ENCODE measurements around the gene DEFB126. TPM values are rescaled to one million over a fixed set of nuclear protein-coding genes. Genes with fewer than 3 reads are reported as not detected.

The DEFB126 gene
- total RNA-seq, 1 donor: not detected

- H3K27ac ChIP-seq (ENCODE audit: low read depth, low read length): no peak within 1 kb of the TSS
- no peaks in the 10 kb centered on the region for H4K20me1 ChIP-seq (ENCODE audit: insufficient read depth, low read length)
- no peak for DNase-seq (ENCODE audit: insufficient read length, low spot score, missing footprints)
- no peaks in the 10 kb centered on the region for H3K36me3 ChIP-seq (ENCODE audit: insufficient read depth, low read length)
- no peak within 1 kb of the TSS for H3K4me3 ChIP-seq (ENCODE audit: insufficient read depth, low read length)
- H3K79me2 ChIP-seq (ENCODE audit: insufficient read depth, low read length): no peaks in the 10 kb centered on the region
- H2AFZ ChIP-seq (ENCODE audit: low read length): no peak within 1 kb of the TSS
- peaks cover 2% of the 10 kb centered on the region for H3K27me3 ChIP-seq (ENCODE audit: insufficient read depth, low read length)
- no peak within 1 kb of the TSS for H3K4me2 ChIP-seq (ENCODE audit: insufficient read depth, low read length)
- no peaks in the 10 kb centered on the region for H3K9me3 ChIP-seq (ENCODE audit: low read depth, low read length)
- TF ChIP-seq, protein P1, sequence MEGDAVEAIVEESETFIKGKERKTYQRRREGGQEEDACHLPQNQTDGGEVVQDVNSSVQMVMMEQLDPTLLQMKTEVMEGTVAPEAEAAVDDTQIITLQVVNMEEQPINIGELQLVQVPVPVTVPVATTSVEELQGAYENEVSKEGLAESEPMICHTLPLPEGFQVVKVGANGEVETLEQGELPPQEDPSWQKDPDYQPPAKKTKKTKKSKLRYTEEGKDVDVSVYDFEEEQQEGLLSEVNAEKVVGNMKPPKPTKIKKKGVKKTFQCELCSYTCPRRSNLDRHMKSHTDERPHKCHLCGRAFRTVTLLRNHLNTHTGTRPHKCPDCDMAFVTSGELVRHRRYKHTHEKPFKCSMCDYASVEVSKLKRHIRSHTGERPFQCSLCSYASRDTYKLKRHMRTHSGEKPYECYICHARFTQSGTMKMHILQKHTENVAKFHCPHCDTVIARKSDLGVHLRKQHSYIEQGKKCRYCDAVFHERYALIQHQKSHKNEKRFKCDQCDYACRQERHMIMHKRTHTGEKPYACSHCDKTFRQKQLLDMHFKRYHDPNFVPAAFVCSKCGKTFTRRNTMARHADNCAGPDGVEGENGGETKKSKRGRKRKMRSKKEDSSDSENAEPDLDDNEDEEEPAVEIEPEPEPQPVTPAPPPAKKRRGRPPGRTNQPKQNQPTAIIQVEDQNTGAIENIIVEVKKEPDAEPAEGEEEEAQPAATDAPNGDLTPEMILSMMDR (IDR thresholded peaks at IDR 0.05; ENCODE audit: extremely low read depth, low read depth, low read length): no peak
- H3K4me1 ChIP-seq (ENCODE audit: insufficient read depth, low read length): no peaks in the 10 kb centered on the region
Observed at GRCh38 chr20:189611-190010, 47.2 kb downstream of the DEFB126 start, which contains the start of gene DEFB128. Gene DEFB128, minus strand, starts transcription at chr20:189711. Its CDS starts 88 bp downstream, at chr20:189623.

Other genes with a start within 250 kb of the DEFB126 start
- not detected in 2 replicates for gene DEFB125, start 54.9 kb upstream of the DEFB126 start, total RNA-seq
- not detected in 2 replicates for gene DEFB127, start 14.9 kb downstream of the DEFB126 start, total RNA-seq
- gene DEFB128, start 47.1 kb downstream of the DEFB126 start, total RNA-seq: not detected in 2 replicates
- gene DEFB129, start 84.7 kb downstream of the DEFB126 start, total RNA-seq: not detected in 2 replicates
- not detected in 2 replicates for gene DEFB132, start 115.1 kb downstream of the DEFB126 start, total RNA-seq
- gene C20orf96, start 148.2 kb downstream of the DEFB126 start, total RNA-seq: 2.2 and 3.5 TPM in 2 replicates
- 9.0 and 9.4 TPM in 2 replicates for gene ZCCHC3, start 155.0 kb downstream of the DEFB126 start, total RNA-seq
- gene SOX12, start 183.0 kb downstream of the DEFB126 start, total RNA-seq: 6.2 and 6.9 TPM in 2 replicates
- 39.5 and 49.6 TPM in 2 replicates for gene NRSN2, start 204.5 kb downstream of the DEFB126 start, total RNA-seq
- gene TRIB3, start 238.2 kb downstream of the DEFB126 start, total RNA-seq: 176 and 213 TPM in 2 replicates